ENCODE results near the gene OBI1.

DNA sequence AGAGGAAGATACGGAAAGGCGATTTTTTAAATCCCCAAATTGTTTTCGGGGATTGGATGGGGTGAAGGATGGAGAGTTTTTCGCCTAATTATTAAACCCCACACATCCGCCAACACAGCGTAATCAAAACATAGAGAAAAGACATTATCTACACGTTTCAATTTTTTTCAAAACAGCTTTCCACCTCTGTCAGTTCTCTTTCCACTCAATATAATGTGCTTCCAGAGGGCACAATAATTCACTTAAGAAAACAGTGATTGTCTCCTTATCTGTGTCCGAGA, 435 bp upstream of the OBI1 start:
- TF ChIP-seq, protein P1, sequence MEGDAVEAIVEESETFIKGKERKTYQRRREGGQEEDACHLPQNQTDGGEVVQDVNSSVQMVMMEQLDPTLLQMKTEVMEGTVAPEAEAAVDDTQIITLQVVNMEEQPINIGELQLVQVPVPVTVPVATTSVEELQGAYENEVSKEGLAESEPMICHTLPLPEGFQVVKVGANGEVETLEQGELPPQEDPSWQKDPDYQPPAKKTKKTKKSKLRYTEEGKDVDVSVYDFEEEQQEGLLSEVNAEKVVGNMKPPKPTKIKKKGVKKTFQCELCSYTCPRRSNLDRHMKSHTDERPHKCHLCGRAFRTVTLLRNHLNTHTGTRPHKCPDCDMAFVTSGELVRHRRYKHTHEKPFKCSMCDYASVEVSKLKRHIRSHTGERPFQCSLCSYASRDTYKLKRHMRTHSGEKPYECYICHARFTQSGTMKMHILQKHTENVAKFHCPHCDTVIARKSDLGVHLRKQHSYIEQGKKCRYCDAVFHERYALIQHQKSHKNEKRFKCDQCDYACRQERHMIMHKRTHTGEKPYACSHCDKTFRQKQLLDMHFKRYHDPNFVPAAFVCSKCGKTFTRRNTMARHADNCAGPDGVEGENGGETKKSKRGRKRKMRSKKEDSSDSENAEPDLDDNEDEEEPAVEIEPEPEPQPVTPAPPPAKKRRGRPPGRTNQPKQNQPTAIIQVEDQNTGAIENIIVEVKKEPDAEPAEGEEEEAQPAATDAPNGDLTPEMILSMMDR (IDR thresholded peaks at IDR 0.05; ENCODE audit: low read length), result no peak
- no peak for TF ChIP-seq EZH2 (optimal IDR thresholded peaks at IDR 0.05; ENCODE audit: low read depth, low read length)

All from MM.1S (cell line).